HEK293 (cell line): ENCODE results near the gene FBXO27.

Experiments used
- CTCF ChIA-PET: fragments of 350-600 bp; formaldehyde crosslinking; extraction: SDS; loops from one replicate; lab custom pipeline; 2021; ENCODE audit warnings: antibody characterized with exemption; lab: Yijun Ruan, JAX
- POLR2A ChIA-PET: fragments of 300-600 bp; formaldehyde crosslinking; extraction: SDS; loops from one replicate; lab custom pipeline; 2020; ENCODE audit warnings: antibody characterized with exemption, inconsistent platforms; lab: Yijun Ruan, JAX
- H3K27ac ChIP-seq: fragments of 200-500 bp; sonication (Bioruptor generic); 2 replicates; pipeline ENCODE4 v1.5.1; 2014; ENCODE audit warnings: low read depth, low read length, control low read depth, inconsistent platforms; ENCODE audit errors: extremely low read depth
- H3K36me3 ChIP-seq, 2 experiments: fragments of 200-500 bp in 1 of 2; sonication (Bioruptor generic) in 1 of 2; 1 replicate in 1 of 2; 2 replicates in 1 of 2; pipeline ENCODE4 v1.5.1; 2014 to 2017; ENCODE audit warnings: inconsistent platforms in 2 of 2, low read length in 2 of 2; ENCODE audit not compliant: control insufficient read depth in 2 of 2, insufficient read depth in 1 of 2
- H3K4me1 ChIP-seq: fragments of 200-500 bp; sonication (Bioruptor generic); 2 replicates; pipeline ENCODE4 v1.5.1; 2014; ENCODE audit warnings: mild to moderate bottlenecking, low read length, inconsistent platforms; ENCODE audit not compliant: control insufficient read depth, insufficient read depth
- H3K4me3 ChIP-seq: 2 replicates; pipeline ENCODE4 v1.5.1; 2011; ENCODE audit warnings: low read depth, mild to moderate bottlenecking, control low read depth, low read length, moderate library complexity
- H3K9me3 ChIP-seq: fragments of 200-500 bp; sonication (Bioruptor generic); 2 replicates; pipeline ENCODE4 v1.5.1; 2014; ENCODE audit warnings: low read depth, low read length, inconsistent platforms; ENCODE audit not compliant: control insufficient read depth, insufficient read depth
- GFI1B ChIP-seq: fragments of 450-650 bp; formaldehyde crosslinking; IDR thresholded peaks from 2 replicates; pipeline ENCODE4 v1.5.1; 2016; ENCODE audit warnings: missing biosample characterization, missing genetic modification characterization
- HIC1 ChIP-seq: fragments of 450-650 bp; formaldehyde crosslinking; IDR thresholded peaks from 2 replicates; pipeline ENCODE4 v1.5.1; 2016; ENCODE audit warnings: missing biosample characterization, missing genetic modification characterization
- KLF8 ChIP-seq: fragments of 450-650 bp; formaldehyde crosslinking; IDR thresholded peaks from 2 replicates; pipeline ENCODE4 v1.5.1; 2016; ENCODE audit warnings: missing biosample characterization, missing genetic modification characterization
- PRDM4 ChIP-seq: fragments of 450-650 bp; formaldehyde crosslinking; IDR thresholded peaks from 2 replicates; pipeline ENCODE4 v1.5.1; 2017; ENCODE audit warnings: missing biosample characterization, missing genetic modification characterization
- SP3 ChIP-seq: fragments of 450-650 bp; formaldehyde crosslinking; IDR thresholded peaks from 2 replicates; pipeline ENCODE4 v1.5.1; 2016; ENCODE audit warnings: missing biosample characterization, missing genetic modification characterization
- ZBTB20 ChIP-seq: fragments of 450-650 bp; formaldehyde crosslinking; IDR thresholded peaks from 2 replicates; pipeline ENCODE4 v1.5.1; 2016; ENCODE audit warnings: missing biosample characterization, missing genetic modification characterization
- ZBTB7A ChIP-seq: fragments of 450-650 bp; formaldehyde crosslinking; IDR thresholded peaks from 2 replicates; pipeline ENCODE4 v1.5.1; 2016; ENCODE audit warnings: low read depth, missing biosample characterization, missing genetic modification characterization
- ZIC2 ChIP-seq: fragments of 450-650 bp; formaldehyde crosslinking; IDR thresholded peaks from 2 replicates; pipeline ENCODE4 v1.5.1; 2016; ENCODE audit warnings: missing biosample characterization, missing genetic modification characterization
- ZNF114 ChIP-seq: fragments of 450-650 bp; formaldehyde crosslinking; IDR thresholded peaks from 2 replicates; pipeline ENCODE4 v1.5.0; 2017; ENCODE audit warnings: missing biosample characterization, missing genetic modification characterization
- ZNF24 ChIP-seq: fragments of 450-650 bp; formaldehyde crosslinking; IDR thresholded peaks from 2 replicates; pipeline ENCODE4 v1.5.1; 2016; ENCODE audit warnings: missing biosample characterization, missing genetic modification characterization
- ZNF324 ChIP-seq: fragments of 450-650 bp; formaldehyde crosslinking; IDR thresholded peaks from 2 replicates; pipeline ENCODE4 v1.5.1; 2016; ENCODE audit warnings: missing biosample characterization, missing genetic modification characterization
- ZNF335 ChIP-seq: fragments of 450-650 bp; formaldehyde crosslinking; conservative IDR thresholded peaks from 2 replicates; pipeline ENCODE4 v1.5.1; 2016; ENCODE audit warnings: missing biosample characterization, missing genetic modification characterization
- ZNF341 ChIP-seq: fragments of 450-650 bp; formaldehyde crosslinking; IDR thresholded peaks from 2 replicates; pipeline ENCODE4; 2016; ENCODE audit warnings: low read depth, missing biosample characterization, missing genetic modification characterization
- ZNF398 ChIP-seq: fragments of 450-650 bp; formaldehyde crosslinking; IDR thresholded peaks from 2 replicates; pipeline ENCODE4 v1.5.1; 2017; ENCODE audit warnings: missing biosample characterization, missing genetic modification characterization
- ZNF549 ChIP-seq: fragments of 450-650 bp; IDR thresholded peaks from 2 replicates; pipeline ENCODE4 v1.5.1; 2018; ENCODE audit warnings: missing biosample characterization, missing genetic modification characterization, mild to moderate bottlenecking, inconsistent platforms, moderate library complexity
- ZNF585B ChIP-seq: fragments of 450-650 bp; formaldehyde crosslinking; IDR thresholded peaks from 2 replicates; pipeline ENCODE4 v1.5.1; 2016; ENCODE audit warnings: missing biosample characterization, missing genetic modification characterization
- ZNF610 ChIP-seq: fragments of 450-650 bp; formaldehyde crosslinking; IDR thresholded peaks from 2 replicates; pipeline ENCODE4 v1.5.1; 2016; ENCODE audit warnings: missing biosample characterization, missing genetic modification characterization, borderline replicate concordance
- ZNF629 ChIP-seq: fragments of 450-650 bp; formaldehyde crosslinking; IDR thresholded peaks from 2 replicates; pipeline ENCODE4 v1.5.1; 2017; ENCODE audit warnings: missing biosample characterization, missing genetic modification characterization
- ZNF639 ChIP-seq: fragments of 450-650 bp; formaldehyde crosslinking; IDR thresholded peaks from 2 replicates; pipeline ENCODE4 v1.5.1; 2016; ENCODE audit warnings: missing biosample characterization, missing genetic modification characterization
- ZNF660 ChIP-seq: fragments of 450-650 bp; IDR thresholded peaks from 2 replicates; pipeline ENCODE4 v1.5.1; 2018; ENCODE audit warnings: missing biosample characterization, mild to moderate bottlenecking, missing genetic modification characterization
- ZNF670 ChIP-seq: fragments of 450-650 bp; formaldehyde crosslinking; IDR thresholded peaks from 2 replicates; pipeline ENCODE4 v1.5.1; 2016; ENCODE audit warnings: missing biosample characterization, missing genetic modification characterization, low read depth
- ZNF776 ChIP-seq: fragments of 450-650 bp; formaldehyde crosslinking; IDR thresholded peaks from 2 replicates; pipeline ENCODE4 v1.5.0; 2017; ENCODE audit warnings: missing biosample characterization, missing genetic modification characterization, borderline replicate concordance
- ZNF777 ChIP-seq: fragments of 450-650 bp; formaldehyde crosslinking; IDR thresholded peaks from 2 replicates; pipeline ENCODE4 v1.5.1; 2017; ENCODE audit warnings: missing biosample characterization, missing genetic modification characterization, borderline replicate concordance
- ZNF830 ChIP-seq: fragments of 450-650 bp; IDR thresholded peaks from 2 replicates; pipeline ENCODE4 v1.5.0; 2018; ENCODE audit warnings: missing biosample characterization, missing genetic modification characterization, low read depth, mild to moderate bottlenecking, moderate library complexity
- ZNF843 ChIP-seq: fragments of 450-650 bp; formaldehyde crosslinking; IDR thresholded peaks from 2 replicates; pipeline ENCODE4 v1.5.1; 2016; ENCODE audit warnings: missing biosample characterization, missing genetic modification characterization
- ZSCAN16 ChIP-seq: fragments of 450-650 bp; formaldehyde crosslinking; IDR thresholded peaks from 2 replicates; pipeline ENCODE4 v1.5.1; 2016; ENCODE audit warnings: missing biosample characterization, missing genetic modification characterization
- ZSCAN18 ChIP-seq: fragments of 450-650 bp; formaldehyde crosslinking; IDR thresholded peaks from 2 replicates; pipeline ENCODE4 v1.5.1; 2016; ENCODE audit warnings: missing biosample characterization, missing genetic modification characterization
- ZSCAN23 ChIP-seq: fragments of 450-650 bp; formaldehyde crosslinking; IDR thresholded peaks from 2 replicates; pipeline ENCODE4 v1.5.1; 2016; ENCODE audit warnings: missing biosample characterization, missing genetic modification characterization

FBXO27 gene

GRCh38 chr19:39032063-39032918 lies at the start of gene FBXO27:
Gene FBXO27 (minus strand): TSS chr19:39032549. CDS start chr19:39032227, 322 bp downstream.
- ChIA-PET CTCF (interaction anchor here (0.7 to 3.4 kb wide), 6 partner anchors 20 to 312 kb away, joined by 3 to 18 read pairs (median 6); partner anchors contain the start of genes FBXO17, MRPS12 and SARS2), POLR2A (interaction anchor here (0.5 to 3.4 kb wide), 8 partner anchors 26 to 403 kb away, joined by 3 to 24 read pairs (median 3); partner anchors contain the start of genes FBXO17, RPS16 and SAMD4B)
- Histone ChIP-seq H3K4me3 (peak within 1 kb of the TSS; percentile 58), H3K27ac (peak within 1 kb of the TSS; percentile 93), H3K36me3 (peaks cover 3% of the 10 kb centered on the region in 2 experiments; a peak in 2 of 3 replicates), H3K4me1 (peaks cover 28% of the 10 kb centered on the region), H3K9me3 (no peaks in the 10 kb centered on the region; the same call in none of the 2 replicates)
- TF ChIP-seq SP3 (tag by site-specific recombination) = peak; percentile 52
- peak; percentile 6; the same call in 1 of the 2 replicates for TF ChIP-seq ZNF398
- TF ChIP-seq ZNF629 (tag by site-specific recombination) = no peak
- peak; percentile 91 for TF ChIP-seq ZNF335 (tag by site-specific recombination)
- 0 out of 2 replicates have a peak, but pooled peaks have one; percentile 12 for TF ChIP-seq ZNF639 (tag by site-specific recombination)
- TF ChIP-seq ZNF830 (tag by site-specific recombination) = no peak
- TF ChIP-seq PRDM4 = 0 out of 2 replicates have a peak, but pooled peaks have one; percentile 10
- TF ChIP-seq ZSCAN23 (tag by site-specific recombination) = 0 out of 2 replicates have a peak, but pooled peaks have one; percentile 39
- no peak for TF ChIP-seq ZNF610 (tag by site-specific recombination)
- TF ChIP-seq ZNF24 (tag by site-specific recombination) = no peak
- TF ChIP-seq ZNF776 = no peak
- no peak for TF ChIP-seq ZIC2 (tag by site-specific recombination)
- no peak for TF ChIP-seq ZSCAN18 (tag by site-specific recombination)
- peak; percentile 9; the same call in 1 of the 2 replicates for TF ChIP-seq HIC1 (tag by site-specific recombination)
- TF ChIP-seq ZNF670 (tag by site-specific recombination) = no peak
- no peak for TF ChIP-seq ZNF114 (tag by site-specific recombination)
- TF ChIP-seq ZBTB7A (tag by site-specific recombination) = peak; percentile 59
- TF ChIP-seq ZNF585B (tag by site-specific recombination) = 0 out of 2 replicates have a peak, but pooled peaks have one; percentile 19
- TF ChIP-seq ZNF324 = no peak
- TF ChIP-seq KLF8 = peak; percentile 74
- TF ChIP-seq ZSCAN16 (tag by site-specific recombination) = no peak
- 0 out of 2 replicates have a peak, but pooled peaks have one; percentile 34 for TF ChIP-seq ZNF660 (tag by site-specific recombination)
- peak; percentile 71; the same call in 1 of the 2 replicates for TF ChIP-seq ZNF777
- TF ChIP-seq ZNF341 = peak; percentile 85
- TF ChIP-seq ZNF843 (tag by site-specific recombination) = no peak
- TF ChIP-seq GFI1B = 0 out of 2 replicates have a peak, but pooled peaks have one; percentile 18
- no peak for TF ChIP-seq ZBTB20 (tag by site-specific recombination)
- TF ChIP-seq ZNF549 (tag by site-specific recombination) = no peak
